HG02885 (cell line): Measurements from ENCODE around the gene RASSF5.

ENCODE experiments used
- ATAC-seq: cut with Tn5 transposase; IDR thresholded peaks from one replicate; pipeline ENCODE4 v1.9.1; 2021; ENCODE audit warnings: mild to moderate bottlenecking; ENCODE audit not compliant: unreplicated experiment, poor library complexity

RASSF5 gene

GRCh38 chr1:206512058-206512850 is 4.9 kb downstream of the RASSF5 start:
- no peak for ATAC-seq

GRCh38 chr1:206512851-206513180 is 5.5 kb downstream of the RASSF5 start:
- ATAC-seq: no peak

GRCh38 chr1:206513312-206514111 is 6.2 kb downstream of the RASSF5 start:
- no peak for ATAC-seq

GRCh38 chr1:206514813-206515387 is 7.6 kb downstream of the RASSF5 start:
- ATAC-seq: no peak

- no peak for ATAC-seq
Measured at GRCh38 chr1:206516728-206516990, 9.3 kb downstream of the RASSF5 start.

- ATAC-seq: no peak
Measured at GRCh38 chr1:206517784-206518183, 10.5 kb downstream of the RASSF5 start.

GRCh38 chr1:206518206-206518605 is 10.9 kb downstream of the RASSF5 start:
- ATAC-seq: no peak

GRCh38 chr1:206518743-206519142 is 11.4 kb downstream of the RASSF5 start:
- ATAC-seq: no peak

GRCh38 chr1:206521127-206521526 is 13.8 kb downstream of the RASSF5 start:
- no peak for ATAC-seq

- no peak for ATAC-seq
Measured at GRCh38 chr1:206521694-206522402, 14.5 kb downstream of the RASSF5 start.

- no peak for ATAC-seq
Measured at GRCh38 chr1:206524739-206525364, 17.5 kb downstream of the RASSF5 start.

GRCh38 chr1:206526064-206526911 is 19.0 kb downstream of the RASSF5 start:
- ATAC-seq: no peak

- ATAC-seq: no peak
Measured at GRCh38 chr1:206529425-206529824, 22.1 kb downstream of the RASSF5 start.

- ATAC-seq: no peak
Measured at GRCh38 chr1:206532368-206532767, 25.0 kb downstream of the RASSF5 start.

- no peak for ATAC-seq
Measured at GRCh38 chr1:206534552-206534951, 27.2 kb downstream of the RASSF5 start.

- no peak for ATAC-seq
Measured at GRCh38 chr1:206535853-206536188, 28.5 kb downstream of the RASSF5 start.

- no peak for ATAC-seq
Measured at GRCh38 chr1:206537141-206537540, 29.8 kb downstream of the RASSF5 start.

- ATAC-seq: no peak
Measured at GRCh38 chr1:206538086-206538770, 30.9 kb downstream of the RASSF5 start.

GRCh38 chr1:206538901-206539640 is 31.7 kb downstream of the RASSF5 start:
- ATAC-seq: no peak
